Measurements from ENCODE around the gene ITPR1.

Gene ITPR1

GRCh38 chr3:4839278-4839677 lies 346.1 kb downstream of the ITPR1 start:
- no peak for DNase-seq

GRCh38 chr3:4841225-4841624 lies 348.1 kb downstream of the ITPR1 start:
- DNase-seq = no peak

GRCh38 chr3:4841776-4842440 lies 348.8 kb downstream of the ITPR1 start:
- DNase-seq = no peak

- no peak for DNase-seq
Observed at GRCh38 chr3:4843619-4844018, 350.5 kb downstream of the ITPR1 start.

- no peak for DNase-seq
Observed at GRCh38 chr3:4845882-4846281, 352.7 kb downstream of the ITPR1 start.

- no peak for DNase-seq
Observed at GRCh38 chr3:4846543-4846942, 353.4 kb downstream of the ITPR1 start.

GRCh38 chr3:4848176-4848825 lies 355.2 kb downstream of the ITPR1 start:
- DNase-seq = no peak

- no peak for DNase-seq
Observed at GRCh38 chr3:4849136-4849535, 356.0 kb downstream of the ITPR1 start.

- no peak for DNase-seq
Observed at GRCh38 chr3:4849739-4850138, 356.6 kb downstream of the ITPR1 start.

GRCh38 chr3:4850211-4850927 lies 357.2 kb downstream of the ITPR1 start:
- DNase-seq = peak; percentile 76

- no peak for DNase-seq
Observed at GRCh38 chr3:4850928-4851265, 357.7 kb downstream of the ITPR1 start.

- no peak for DNase-seq
Observed at GRCh38 chr3:4852780-4853748, 359.9 kb downstream of the ITPR1 start.

GRCh38 chr3:4853749-4854140 lies 360.6 kb downstream of the ITPR1 start:
- DNase-seq = no peak

GRCh38 chr3:4855676-4856075 lies 362.5 kb downstream of the ITPR1 start:
- no peak for DNase-seq

GRCh38 chr3:4856136-4856535 lies 363.0 kb downstream of the ITPR1 start:
- DNase-seq = no peak

- DNase-seq = no peak
Observed at GRCh38 chr3:4856564-4856963, 363.4 kb downstream of the ITPR1 start.

- DNase-seq = no peak
Observed at GRCh38 chr3:4856986-4857385, 363.8 kb downstream of the ITPR1 start.

- DNase-seq = no peak
Observed at GRCh38 chr3:4859788-4860187, 366.6 kb downstream of the ITPR1 start.

- no peak for DNase-seq
Observed at GRCh38 chr3:4862973-4863372, 369.8 kb downstream of the ITPR1 start.

GRCh38 chr3:4864503-4864902 lies 371.4 kb downstream of the ITPR1 start:
- no peak for DNase-seq

- no peak for DNase-seq
Observed at GRCh38 chr3:4865714-4866113, 372.6 kb downstream of the ITPR1 start.

- DNase-seq = no peak
Observed at GRCh38 chr3:4866866-4867265, 373.7 kb downstream of the ITPR1 start.

GRCh38 chr3:4877173-4877787 lies 384.1 kb downstream of the ITPR1 start:
- DNase-seq = no peak

All from stimulated activated CD4-positive, alpha-beta T cell treated with anti-CD3 and anti-CD28 coated beads, Interleukin-15, amount 100 ng/mL, for 24 hours (primary cell).